Naive thymus-derived CD8-positive, alpha-beta T cell (primary cell): Measurements from ENCODE around the gene CD86. TPM values are rescaled to one million over a fixed set of nuclear protein-coding genes. Genes with fewer than 3 reads are reported as not detected.
"Not testable (repeated sequence)": the region's sequence is repeated elsewhere in the genome, so short reads cannot be mapped to it uniquely, and the experiment has no call there.

Experiments used
- ATAC-seq, 2 donors: fragments of 150-1000 bp; cut with Tn5 transposase in 1 of 2; sonication (Bioruptor Pico), chemical (Tn5 transposase) in 1 of 2; 1 replicate in 1 of 2; 2 replicates in 1 of 2; pipeline ENCODE4 v1.10.0; 2021; ENCODE audit warnings: mild to moderate bottlenecking in 2 of 2, moderate library complexity in 2 of 2
- POLR2A ChIA-PET: fragments of 350-600 bp; sonication (Branson Sonifier 250); formaldehyde crosslinking; loops from one replicate; lab custom pipeline; 2021; ENCODE audit warnings: antibody characterized with exemption; lab: Charles Lee
- DNase-seq, 10 donors: peaks; one replicate each; pipeline versions ENCODE4 v3.0.0 to v3.0.0-alpha.2; 2020 to 2022
- H3K27ac Mint-ChIP-seq, 10 donors: one replicate each; pipeline ENCODE4 v1.8.0; 2020 to 2022; ENCODE audit warnings: mild to moderate bottlenecking in 10 of 10, mixed read lengths in 10 of 10, moderate library complexity in 4 of 10, inconsistent platforms in 1 of 10
- H3K27me3 Mint-ChIP-seq, 5 donors: one replicate each; pipeline ENCODE4 v1.8.0; 2021 to 2022; ENCODE audit warnings: mixed read lengths in 5 of 5
- H3K36me3 Mint-ChIP-seq, 3 donors: one replicate each; pipeline ENCODE4 v1.8.0; 2020 to 2022; ENCODE audit warnings: mixed read lengths in 3 of 3, mild to moderate bottlenecking in 2 of 3, inconsistent platforms in 1 of 3
- H3K4me1 Mint-ChIP-seq, 4 donors: one replicate each; pipeline ENCODE4 v1.8.0; 2021 to 2022; ENCODE audit warnings: mixed read lengths in 4 of 4
- H3K4me3 Mint-ChIP-seq, 10 donors: one replicate each; pipeline ENCODE4 v1.8.0; 2020 to 2022; ENCODE audit warnings: mild to moderate bottlenecking in 10 of 10, mixed read lengths in 10 of 10, moderate library complexity in 6 of 10, inconsistent platforms in 1 of 10
- H3K9me3 Mint-ChIP-seq, 9 donors: one replicate each; pipeline ENCODE4 v1.8.0; 2020 to 2022; ENCODE audit warnings: mixed read lengths in 9 of 9, mild to moderate bottlenecking in 3 of 9, inconsistent platforms in 1 of 9, moderate library complexity in 1 of 9
- polyA plus RNA-seq, 3 donors: library from polyadenylated mRNA; unstranded; fragments of 300-500 nt; fragmentation: Illumina TruSeq; gene quantifications; one replicate each; pipeline ENCODE4 v1.2.3, GENCODE V29; 2021
- total RNA-seq, 8 experiments: library from RNA in 2 of 8; stranded (reverse) in 2 of 8; gene quantifications; one replicate each; pipeline ENCODE4 v1.2.3 and lab custom pipeline; 2021 to 2026

CD86 gene
- total and polyA plus RNA-seq, 5 experiments from 2014 or later = 0.36 to 0.83 (median 0.45) TPM; not detected in 2

DNA sequence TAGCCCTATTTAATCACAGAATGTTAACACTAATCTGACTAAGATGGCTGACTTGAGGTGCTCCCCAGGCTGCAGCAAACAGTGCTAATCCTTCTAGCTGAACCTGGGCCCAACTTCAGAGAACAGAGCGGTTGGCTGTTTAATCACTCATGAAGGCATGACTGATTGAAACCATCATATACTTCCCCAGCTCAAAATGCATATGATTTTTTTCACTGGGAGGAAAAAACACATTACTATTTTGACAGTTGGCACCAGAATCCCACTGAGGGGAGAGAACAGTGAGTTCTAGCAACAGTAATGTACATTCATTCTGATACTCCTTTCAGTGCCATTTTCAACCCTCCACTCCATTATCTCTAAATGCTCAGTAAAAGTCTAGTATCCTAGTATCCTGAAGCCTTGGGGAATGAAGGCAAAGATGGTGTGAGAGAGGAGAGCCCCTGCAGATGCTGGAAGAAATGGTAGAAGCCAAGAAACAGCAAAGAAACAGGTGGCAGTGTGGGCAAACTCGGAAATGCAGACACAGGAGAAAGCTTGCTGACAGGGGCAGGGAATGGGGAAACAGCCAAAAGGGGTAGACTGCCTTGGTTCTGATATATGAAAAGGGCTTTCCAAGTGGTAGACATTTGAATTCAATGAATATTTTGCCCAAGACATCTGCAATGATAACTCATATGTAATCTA lies 93.9 kb downstream of the CD86 start:
- POLR2A ChIA-PET = no interaction called here
- no peak for DNase-seq

GRCh38 chr3:122151480-122151879 lies 96.3 kb downstream of the CD86 start:
- Mint-ChIP-seq H3K27ac (no peak overlapping the region), H3K27me3 (no peaks in the 10 kb centered on the region), H3K4me3 (no peak overlapping the region), H3K36me3 (peaks cover 2 to 32% (median 8%) of the 10 kb centered on the region in 3 donors), H3K9me3 (peaks cover 11 to 50% (median 26%) of the 10 kb centered on the region in 9 donors), H3K4me1 (no peaks in the 10 kb centered on the region)
- POLR2A ChIA-PET = no interaction called here
- DNase-seq (no peak), ATAC-seq (no peak)

More for the DNA sequence above, 93.9 kb downstream of the CD86 start:
- Mint-ChIP-seq H3K4me3 (no peak overlapping the region), H3K36me3 (peaks cover 2 to 15% (median 6%) of the 10 kb centered on the region in 3 donors), H3K27me3 (peaks cover 0 to 1% (median 0%) of the 10 kb centered on the region in 5 donors), H3K4me1 (no peaks in the 10 kb centered on the region), H3K27ac (no peak overlapping the region), H3K9me3 (peaks cover 0 to 26% (median 6%) of the 10 kb centered on the region in 9 donors)
- ATAC-seq = no peak

- H3K27ac Mint-ChIP-seq, POLR2A ChIA-PET, ATAC-seq, DNase-seq, H3K4me3 Mint-ChIP-seq, H3K4me1 Mint-ChIP-seq: not testable (repeated sequence)
- Mint-ChIP-seq H3K27me3 (peaks cover 0 to 12% (median 9%) of the 10 kb centered on the region in 5 donors), H3K36me3 (peaks cover 0 to 20% (median 0%) of the 10 kb centered on the region in 3 donors), H3K9me3 (peaks cover 4 to 40% (median 17%) of the 10 kb centered on the region in 9 donors)
Observed at GRCh38 chr3:122164983-122165382, 109.8 kb downstream of the CD86 start.

DNA sequence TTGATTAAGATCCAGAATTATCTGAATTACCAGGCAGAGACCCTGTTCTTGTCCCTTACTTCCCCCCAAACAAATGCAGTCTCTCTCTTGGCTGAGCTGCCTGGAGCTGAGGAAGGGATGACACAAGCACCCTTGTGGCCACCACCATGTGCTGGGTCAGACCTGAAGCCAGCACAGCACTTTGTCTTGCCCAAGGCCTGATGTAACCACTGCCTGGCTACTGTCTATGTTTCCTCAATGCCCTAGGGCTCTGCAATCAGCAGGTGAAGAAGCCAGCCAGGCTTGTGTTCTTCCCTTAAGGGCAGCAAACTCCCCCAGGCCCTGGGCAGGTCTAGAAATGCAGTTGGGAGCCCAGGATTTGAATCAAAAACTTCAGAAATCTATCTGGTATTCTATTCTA lies 112.5 kb downstream of the CD86 start:
- no peak overlapping the region for H3K4me3 Mint-ChIP-seq
- peaks cover 0 to 18% (median 7%) of the 10 kb centered on the region in 5 donors for H3K27me3 Mint-ChIP-seq
- ATAC-seq (no peak), DNase-seq (no peak)
- H3K36me3 Mint-ChIP-seq = peaks cover 0 to 19% (median 0%) of the 10 kb centered on the region in 3 donors
- no peaks in the 10 kb centered on the region for H3K4me1 Mint-ChIP-seq
- POLR2A ChIA-PET = no interaction called here
- no peak overlapping the region for H3K27ac Mint-ChIP-seq
- peaks cover 0 to 17% (median 12%) of the 10 kb centered on the region in 9 donors for H3K9me3 Mint-ChIP-seq

- ATAC-seq (no peak), DNase-seq (no peak)
- no peak overlapping the region for H3K27ac Mint-ChIP-seq
- no peaks in the 10 kb centered on the region for H3K4me1 Mint-ChIP-seq
- H3K36me3 Mint-ChIP-seq = peaks cover 0 to 19% (median 0%) of the 10 kb centered on the region in 3 donors
- POLR2A ChIA-PET = no interaction called here
- peaks cover 0 to 15% (median 10%) of the 10 kb centered on the region in 9 donors for H3K9me3 Mint-ChIP-seq
- H3K4me3 Mint-ChIP-seq = no peak overlapping the region
- H3K27me3 Mint-ChIP-seq = peaks cover 0 to 18% (median 7%) of the 10 kb centered on the region in 5 donors
Observed at GRCh38 chr3:122168044-122168443, 112.9 kb downstream of the CD86 start.

DNA sequence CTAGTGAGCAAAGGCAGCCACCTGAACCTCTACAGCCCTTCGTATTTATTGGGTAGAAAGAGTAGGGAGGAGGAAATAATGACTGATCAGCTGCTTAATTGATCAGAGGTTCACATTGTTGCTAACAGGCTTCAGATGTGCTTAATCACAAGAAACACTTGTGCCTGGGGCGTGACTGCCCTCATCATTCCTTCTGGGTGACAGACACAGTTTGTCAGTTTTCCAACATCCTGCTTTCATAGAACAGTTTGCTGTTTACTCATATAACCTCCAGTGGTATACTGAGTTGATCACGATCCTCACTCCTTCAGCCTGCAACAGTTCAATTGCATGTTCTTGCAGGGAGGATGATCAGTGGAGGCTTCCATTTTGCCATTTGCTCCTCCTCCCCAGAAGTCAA lies 114.7 kb downstream of the CD86 start:
- peaks cover 0 to 19% (median 0%) of the 10 kb centered on the region in 3 donors for H3K36me3 Mint-ChIP-seq
- no peak for DNase-seq
- POLR2A ChIA-PET = no interaction called here
- H3K27ac Mint-ChIP-seq = no peak overlapping the region
- H3K4me3 Mint-ChIP-seq = no peak overlapping the region
- peaks cover 0 to 18% (median 9%) of the 10 kb centered on the region in 5 donors for H3K27me3 Mint-ChIP-seq
- H3K9me3 Mint-ChIP-seq = peaks cover 0 to 12% (median 10%) of the 10 kb centered on the region in 9 donors
- ATAC-seq = no peak
- H3K4me1 Mint-ChIP-seq = no peaks in the 10 kb centered on the region

Other genes with a start within 250 kb of the CD86 start
- gene IQCB1, start 220.3 kb upstream of the CD86 start, total RNA-seq = 10 to 100 TPM; 32.1 to 34.8 TPM
- 10 to 100 TPM; 16.5 to 18.0 (median 17.3) TPM for gene IQCB1, start 220.3 kb upstream of the CD86 start, polyA plus RNA-seq
- 1 to 10 TPM; 9.6 to 9.7 TPM for gene EAF2, start 220.2 kb upstream of the CD86 start, total RNA-seq
- gene EAF2, start 220.2 kb upstream of the CD86 start, polyA plus RNA-seq = 10 to 100 TPM; 12.5 to 21.4 (median 12.8) TPM
- 1 to 10 TPM; 2.7 to 3.4 TPM for gene SLC15A2, start 161.0 kb upstream of the CD86 start, total RNA-seq
- gene SLC15A2, start 161.0 kb upstream of the CD86 start, polyA plus RNA-seq = under 1 TPM in 2 of 3 donors, not detected in 1; 0.51 to 0.98 TPM
- gene ILDR1, start 33.1 kb upstream of the CD86 start, total RNA-seq = not detected
- not detected for gene ILDR1, start 33.1 kb upstream of the CD86 start, polyA plus RNA-seq
- not detected for gene CASR, start 128.3 kb downstream of the CD86 start, total RNA-seq
- gene CASR, start 128.3 kb downstream of the CD86 start, polyA plus RNA-seq = not detected